VCaP (cell line): ENCODE results near the gene NUDT1.

Experiments
- H3K27ac ChIP-seq: fragments of 450-650 bp; 2 replicates; pipeline ENCODE4 v1.5.1; 2017
- TF ChIP-seq, protein P1 (sequence below): fragments of 450-650 bp; conservative IDR thresholded peaks from 2 replicates; pipeline ENCODE4 v1.5.1; 2017; ENCODE audit warnings: mild to moderate bottlenecking, moderate library complexity

The NUDT1 gene

DNA sequence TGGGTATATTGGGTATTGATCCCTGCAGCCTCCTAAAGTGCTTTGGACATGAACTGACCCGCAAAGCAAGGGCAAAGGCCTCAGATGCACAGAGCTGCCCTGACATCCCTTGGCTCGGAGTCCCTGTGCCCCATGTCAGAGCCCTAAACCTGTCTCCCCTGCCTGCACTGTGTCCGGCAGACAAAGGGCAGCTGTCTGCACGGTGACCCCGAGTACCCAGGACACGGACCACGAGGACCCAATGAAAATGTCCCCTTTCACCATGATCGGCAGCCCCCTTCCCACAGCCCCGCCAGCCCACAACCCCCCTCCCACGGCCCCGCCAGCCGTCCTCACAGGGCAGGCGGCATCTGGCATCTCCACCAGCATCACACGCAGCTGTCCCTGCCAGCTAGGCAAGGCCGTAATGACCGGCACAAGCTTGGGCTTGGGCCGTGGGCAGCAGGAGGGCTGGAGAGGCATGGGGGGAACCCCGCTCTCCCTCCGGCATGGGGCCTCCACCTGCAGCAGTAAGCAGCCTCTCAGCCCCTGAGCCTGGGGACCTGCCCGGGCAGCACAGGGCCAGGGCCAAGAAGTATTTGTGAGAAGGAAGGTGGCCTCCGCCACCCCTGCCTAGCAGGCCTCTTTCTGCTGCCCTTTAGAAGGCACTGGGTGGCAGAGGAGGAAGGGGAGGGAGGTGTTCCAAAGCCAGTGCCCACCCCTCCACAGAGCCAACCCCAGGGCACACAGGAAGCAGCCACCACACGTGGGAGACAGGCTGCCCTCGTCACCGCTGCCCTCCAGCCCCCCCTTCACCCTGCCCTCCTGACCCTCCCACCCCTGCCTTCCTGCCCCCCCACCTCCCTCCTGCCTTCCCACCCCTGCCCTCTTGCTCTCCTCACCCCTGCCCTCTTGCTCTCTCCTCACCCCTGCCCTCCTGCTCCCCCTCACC is 10.1 kb downstream of the NUDT1 start:
- no peak overlapping the region for H3K27ac ChIP-seq
- TF ChIP-seq, protein P1, sequence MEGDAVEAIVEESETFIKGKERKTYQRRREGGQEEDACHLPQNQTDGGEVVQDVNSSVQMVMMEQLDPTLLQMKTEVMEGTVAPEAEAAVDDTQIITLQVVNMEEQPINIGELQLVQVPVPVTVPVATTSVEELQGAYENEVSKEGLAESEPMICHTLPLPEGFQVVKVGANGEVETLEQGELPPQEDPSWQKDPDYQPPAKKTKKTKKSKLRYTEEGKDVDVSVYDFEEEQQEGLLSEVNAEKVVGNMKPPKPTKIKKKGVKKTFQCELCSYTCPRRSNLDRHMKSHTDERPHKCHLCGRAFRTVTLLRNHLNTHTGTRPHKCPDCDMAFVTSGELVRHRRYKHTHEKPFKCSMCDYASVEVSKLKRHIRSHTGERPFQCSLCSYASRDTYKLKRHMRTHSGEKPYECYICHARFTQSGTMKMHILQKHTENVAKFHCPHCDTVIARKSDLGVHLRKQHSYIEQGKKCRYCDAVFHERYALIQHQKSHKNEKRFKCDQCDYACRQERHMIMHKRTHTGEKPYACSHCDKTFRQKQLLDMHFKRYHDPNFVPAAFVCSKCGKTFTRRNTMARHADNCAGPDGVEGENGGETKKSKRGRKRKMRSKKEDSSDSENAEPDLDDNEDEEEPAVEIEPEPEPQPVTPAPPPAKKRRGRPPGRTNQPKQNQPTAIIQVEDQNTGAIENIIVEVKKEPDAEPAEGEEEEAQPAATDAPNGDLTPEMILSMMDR: no peak

DNA sequence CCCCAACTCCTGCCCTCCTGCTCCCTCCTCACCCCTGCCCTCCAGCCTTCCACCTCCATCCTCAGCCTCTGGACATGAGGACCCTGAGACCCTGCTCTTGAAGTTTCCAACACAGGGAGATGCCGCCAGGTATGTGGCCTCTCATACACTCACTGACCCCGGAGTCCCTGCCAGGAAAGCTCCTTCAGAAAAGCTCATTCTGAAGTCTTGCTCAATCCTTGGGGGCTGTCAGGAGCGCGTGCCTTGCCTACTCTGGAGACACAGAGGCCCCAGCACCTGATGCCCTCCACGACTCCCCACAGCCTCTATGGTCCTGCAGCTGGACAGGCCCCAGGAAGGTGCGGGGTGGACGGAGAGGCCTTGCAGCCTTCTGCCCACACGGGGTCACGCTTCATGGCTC is 11.0 kb downstream of the NUDT1 start:
- TF ChIP-seq, protein P1: no peak

DNA sequence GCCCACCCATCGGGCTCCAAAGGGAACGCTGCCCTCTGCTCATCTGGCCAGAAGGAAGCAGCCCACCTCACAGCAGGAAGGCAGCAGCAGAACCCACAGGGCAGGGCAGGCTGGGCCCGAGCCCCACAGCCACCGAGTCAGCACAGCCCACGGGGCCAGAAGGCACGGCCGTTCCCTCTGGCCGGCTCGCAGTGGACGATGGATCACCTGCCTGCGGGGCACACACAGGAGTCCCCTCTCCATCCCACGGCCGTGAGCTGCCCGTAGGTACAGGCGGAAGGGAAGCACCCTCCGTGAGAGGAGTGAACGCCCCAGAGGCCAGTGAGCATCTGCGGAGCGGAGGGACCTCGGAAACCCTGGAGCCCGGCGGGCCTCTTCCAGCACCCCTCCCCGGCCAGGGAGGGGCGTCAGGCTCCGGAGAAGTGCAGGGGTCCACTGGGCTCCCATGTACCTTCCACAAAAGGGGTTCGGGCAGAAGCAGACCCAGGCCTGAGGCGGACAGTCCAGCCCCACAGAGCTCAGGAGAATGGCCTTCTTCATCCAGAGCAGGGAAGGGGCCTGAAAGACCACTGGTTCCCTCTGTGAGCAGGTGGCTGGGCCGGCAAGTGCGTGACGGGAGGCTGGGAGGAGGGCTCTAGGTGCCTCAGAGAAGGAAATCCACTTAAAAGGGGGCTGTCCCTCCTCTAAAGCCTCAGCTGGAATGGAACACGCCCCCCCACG is 11.7 kb downstream of the NUDT1 start:
- TF ChIP-seq, protein P1: no peak
- no peak overlapping the region for H3K27ac ChIP-seq

More for the DNA sequence above, 11.0 kb downstream of the NUDT1 start:
- H3K27ac ChIP-seq: no peak overlapping the region

DNA sequence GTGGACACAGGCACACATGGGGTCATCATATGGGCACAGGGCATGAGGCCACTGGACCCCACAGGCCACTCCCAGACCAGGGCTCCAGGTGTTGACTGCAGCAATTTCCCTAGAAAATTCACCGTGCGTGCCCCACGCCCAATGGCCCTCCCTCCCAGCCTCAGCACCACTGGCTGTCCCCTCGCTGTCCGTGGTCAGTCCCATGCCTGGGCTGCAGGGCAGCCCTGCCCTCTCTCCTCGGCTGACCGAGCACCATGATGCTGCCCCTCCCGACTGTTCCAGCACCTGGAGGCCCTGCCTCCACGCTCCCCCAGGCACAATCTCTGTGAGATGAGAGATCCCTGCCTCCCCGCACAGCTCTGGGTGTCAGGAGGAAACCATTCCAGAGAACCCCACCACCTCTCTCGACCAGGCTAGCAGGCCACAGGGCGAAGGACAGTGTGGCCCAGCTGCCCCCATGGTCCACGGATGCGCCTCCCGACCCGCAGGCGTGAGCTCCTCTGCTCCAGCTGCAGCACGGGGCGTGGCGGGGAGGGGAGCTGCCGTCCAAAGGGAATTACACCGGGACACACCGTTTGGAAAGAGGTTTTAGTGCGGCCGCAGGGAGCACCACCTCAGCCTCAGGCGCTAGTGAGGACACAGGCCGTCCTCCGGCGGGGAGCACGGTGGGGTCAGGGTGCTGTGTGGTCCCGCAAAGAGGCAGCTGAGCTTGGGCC is 12.6 kb downstream of the NUDT1 start:
- no peak overlapping the region for H3K27ac ChIP-seq
- TF ChIP-seq, protein P1: no peak

DNA sequence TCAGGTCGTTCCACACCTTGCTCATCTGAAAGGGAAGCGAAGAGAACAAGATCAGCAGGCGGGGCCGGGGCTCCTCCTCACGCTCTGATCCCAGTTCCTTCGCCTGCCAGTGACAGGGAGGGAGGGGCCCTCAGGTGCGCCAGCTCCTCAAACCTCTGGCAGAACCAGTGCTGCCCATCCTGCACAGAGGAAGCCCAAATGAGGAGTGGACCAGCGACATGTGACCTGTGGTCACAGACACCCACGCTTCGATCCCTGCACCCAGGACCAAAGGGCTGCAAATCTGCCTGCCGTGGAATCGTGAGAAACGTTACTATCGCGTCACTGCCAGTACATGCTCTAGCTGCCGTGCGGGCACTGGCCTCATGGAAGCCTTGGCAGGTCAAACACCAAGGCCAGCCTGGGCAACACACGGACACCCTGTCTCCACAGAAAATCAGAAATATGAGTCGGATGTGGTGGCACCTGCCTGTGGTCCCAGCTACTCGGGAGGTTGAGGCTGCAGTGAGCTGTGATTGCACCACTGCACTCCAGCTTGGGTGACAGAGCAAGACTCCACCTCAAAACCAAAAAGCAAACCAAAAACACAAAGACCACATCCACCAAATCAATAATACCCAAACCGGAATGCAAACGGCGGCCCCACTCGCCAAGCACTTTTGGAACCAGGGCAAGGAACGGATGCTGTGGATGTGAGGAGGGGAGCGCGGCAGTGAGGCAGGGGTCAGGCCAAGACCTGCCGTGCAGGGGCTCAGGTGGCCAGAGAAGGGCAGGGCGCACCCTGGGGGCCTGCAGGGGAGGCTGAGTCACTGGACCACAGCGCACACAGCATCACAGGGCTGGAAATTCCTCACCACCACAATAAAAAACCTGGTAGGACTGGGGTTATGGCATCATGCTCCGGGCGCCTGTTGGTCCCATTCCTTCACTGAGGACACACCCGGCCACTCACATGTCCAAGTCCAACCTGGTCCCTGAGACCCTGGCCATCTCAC is 13.4 kb downstream of the NUDT1 start:
- no peak overlapping the region for H3K27ac ChIP-seq
- TF ChIP-seq, protein P1: no peak

DNA sequence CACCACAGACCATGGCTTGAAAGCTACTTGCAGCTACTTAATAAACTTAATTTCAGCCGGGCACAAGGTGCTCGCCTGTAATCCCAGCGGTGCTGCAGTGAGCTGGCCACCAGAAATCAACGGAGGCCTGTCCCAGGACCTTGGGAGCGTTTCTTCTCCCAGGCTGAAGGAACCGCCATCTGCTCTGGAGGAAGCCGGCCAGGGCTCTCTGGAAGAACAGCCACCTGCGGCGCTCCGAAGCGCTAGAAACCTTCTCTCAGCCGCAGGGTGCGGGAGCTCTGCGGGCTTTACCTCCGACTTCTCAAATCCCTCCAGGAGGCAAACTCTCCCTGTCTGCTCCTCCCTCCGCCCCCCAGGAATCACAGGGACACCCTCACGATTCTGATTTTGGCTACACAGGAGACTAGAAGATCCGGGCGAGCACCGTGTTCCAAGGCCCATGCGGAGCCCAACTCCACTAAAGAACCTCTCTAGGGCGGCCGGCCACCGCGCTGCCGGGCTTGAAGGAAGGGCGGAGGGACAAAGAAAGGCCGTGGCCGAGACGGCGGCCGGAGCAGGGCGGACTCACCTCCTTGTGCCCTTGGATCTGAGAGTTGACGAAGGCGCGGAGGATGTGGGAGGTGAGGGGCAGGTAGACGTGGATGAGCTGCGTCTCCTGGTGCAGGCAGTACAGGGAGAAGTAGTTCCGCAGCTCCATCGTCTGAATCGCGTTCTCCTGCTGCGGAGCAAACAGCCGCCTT is 14.4 kb downstream of the NUDT1 start:
- no peak overlapping the region for H3K27ac ChIP-seq
- TF ChIP-seq, protein P1: no peak
